Globus pallidus (tissue), 1 donor: ENCODE measurements around the gene ERI3.
A peak's percentile ranks its signal among the peaks of the same experiment; 100 is the strongest.

ENCODE experiments used
- DNase-seq: peaks from one replicate; pipeline ENCODE4 v3.0.0-alpha.2; 2015; ENCODE audit warnings: low spot score

Gene ERI3

DNA sequence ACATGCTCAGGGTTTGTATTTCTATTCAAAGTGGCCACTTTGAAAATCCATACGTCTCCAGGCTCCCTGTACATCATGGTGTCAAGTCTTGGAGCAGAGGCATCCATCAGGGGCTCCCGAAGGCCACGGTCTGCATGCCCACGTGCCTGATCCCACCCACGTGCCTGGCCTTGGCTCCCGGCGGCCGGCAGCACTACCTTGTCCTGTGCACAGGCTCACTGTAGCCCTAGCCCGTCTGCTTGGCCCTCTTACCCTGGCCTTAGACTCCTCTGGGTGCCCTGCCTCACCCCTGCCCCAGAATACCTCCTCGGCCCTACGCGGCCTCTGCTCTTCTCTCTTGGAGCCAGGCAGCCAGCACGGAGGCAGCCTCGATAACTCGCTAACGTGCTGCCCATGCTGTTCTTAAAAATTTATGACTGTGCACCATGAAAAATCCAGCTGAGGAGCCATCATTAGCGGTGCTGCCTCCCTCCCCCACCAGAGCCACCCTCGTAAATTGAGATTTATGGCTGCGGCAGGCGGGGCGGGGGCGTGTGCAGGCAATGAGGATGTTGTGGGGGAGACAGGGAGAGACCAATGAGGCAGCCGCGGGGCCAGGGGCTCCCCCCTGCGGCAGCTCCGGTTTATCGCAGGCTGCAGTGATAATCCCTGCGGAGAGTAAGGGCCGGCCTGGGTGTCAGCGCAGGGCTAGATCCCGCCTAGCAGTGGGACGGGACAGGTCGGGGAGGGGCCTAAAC is 117.2 kb downstream of the ERI3 start:
- DNase-seq: no peak

DNA sequence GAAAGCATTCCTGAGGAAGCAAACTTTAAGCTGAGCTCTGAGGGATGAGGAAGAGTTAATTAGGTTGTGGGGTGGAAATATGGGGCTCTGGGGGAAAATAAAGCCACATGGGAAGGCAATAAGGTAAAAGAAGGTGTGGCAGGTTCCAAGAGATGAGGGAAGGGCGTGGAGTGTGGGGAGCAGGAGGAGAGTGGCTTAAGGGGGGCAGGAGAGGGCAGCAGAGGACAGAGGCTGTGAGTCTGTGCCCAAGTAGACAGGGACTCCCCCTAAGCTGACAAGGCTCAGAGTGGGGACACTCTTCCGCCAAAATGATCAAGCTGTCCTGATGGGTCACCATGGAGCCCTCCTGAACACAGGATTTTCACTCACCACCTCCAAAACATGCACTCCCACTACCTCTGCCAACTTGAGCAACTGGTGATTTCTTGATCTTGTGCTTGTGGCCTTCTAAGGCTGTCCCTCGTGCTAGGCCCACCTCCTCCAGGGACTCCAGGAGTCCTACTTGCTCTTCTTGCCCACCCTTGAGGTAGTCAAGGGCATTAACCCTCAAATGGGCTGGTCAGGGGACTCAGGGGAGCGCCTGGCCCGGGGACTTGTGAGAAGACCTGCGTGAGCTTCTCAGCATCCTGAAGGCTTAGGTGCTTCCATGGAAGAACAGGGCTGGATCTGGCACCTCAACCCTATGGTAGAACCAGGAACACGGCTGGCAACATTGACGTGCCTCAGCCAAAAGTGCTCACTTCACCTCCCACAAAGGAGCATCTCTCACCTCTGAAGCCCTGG is 118.4 kb downstream of the ERI3 start:
- no peak for DNase-seq

DNA sequence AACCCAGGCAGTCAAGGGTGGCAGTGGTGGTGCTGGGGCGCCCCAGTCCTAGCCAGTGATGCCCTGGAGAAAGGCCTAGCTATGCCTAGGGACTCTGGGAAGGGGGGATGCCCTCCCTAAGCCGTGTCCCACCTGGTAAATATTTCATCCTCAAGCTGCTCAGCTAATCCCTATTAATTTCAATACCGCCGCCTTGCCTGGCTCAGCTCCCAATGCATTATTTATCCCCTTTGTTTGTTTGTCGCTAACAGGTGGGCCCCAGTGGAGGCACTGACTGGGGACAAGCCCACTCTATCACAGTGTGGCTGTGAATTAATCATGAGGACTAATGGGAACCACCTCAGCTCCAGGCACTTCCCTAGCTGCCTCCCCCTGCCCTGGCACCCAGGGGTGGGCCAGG is 119.2 kb downstream of the ERI3 start:
- no peak for DNase-seq

DNA sequence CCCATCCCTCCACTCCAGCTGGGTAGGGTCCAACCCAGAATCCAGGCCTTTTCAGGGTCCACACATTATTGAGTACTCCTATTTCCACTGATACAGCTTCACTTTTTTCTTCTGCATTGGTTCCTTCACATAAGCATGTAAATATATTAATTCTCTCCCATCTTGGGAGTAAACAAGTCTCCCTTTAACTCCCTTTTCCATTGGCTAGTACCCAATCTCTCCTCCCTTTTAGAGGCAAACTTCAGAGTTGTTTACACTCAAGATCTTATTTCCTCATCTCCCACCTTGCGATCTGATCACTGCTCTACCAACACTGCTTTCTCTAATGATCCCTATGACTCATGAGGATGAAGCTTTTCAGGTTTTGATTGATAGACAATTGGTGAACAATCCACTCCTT is 121.5 kb downstream of the ERI3 start:
- no peak for DNase-seq

DNA sequence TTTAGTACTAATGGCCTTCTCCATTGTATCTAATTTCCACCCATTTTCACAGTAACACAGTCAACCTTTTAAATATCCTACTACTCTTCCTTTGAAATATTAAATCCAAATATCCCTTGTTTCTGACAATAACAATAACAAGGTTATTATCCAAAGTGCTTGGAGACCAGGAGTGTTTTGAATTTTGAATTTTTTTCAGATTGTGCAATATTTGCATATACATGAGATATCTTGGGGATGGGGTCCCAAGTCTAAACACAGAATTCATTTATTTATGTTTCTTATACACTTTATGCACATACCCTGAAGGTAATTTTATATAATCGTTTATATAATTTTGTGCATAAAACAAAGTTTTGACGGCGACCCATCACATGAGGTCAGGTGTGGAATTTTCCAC is 124.3 kb downstream of the ERI3 start:
- DNase-seq: no peak

DNA sequence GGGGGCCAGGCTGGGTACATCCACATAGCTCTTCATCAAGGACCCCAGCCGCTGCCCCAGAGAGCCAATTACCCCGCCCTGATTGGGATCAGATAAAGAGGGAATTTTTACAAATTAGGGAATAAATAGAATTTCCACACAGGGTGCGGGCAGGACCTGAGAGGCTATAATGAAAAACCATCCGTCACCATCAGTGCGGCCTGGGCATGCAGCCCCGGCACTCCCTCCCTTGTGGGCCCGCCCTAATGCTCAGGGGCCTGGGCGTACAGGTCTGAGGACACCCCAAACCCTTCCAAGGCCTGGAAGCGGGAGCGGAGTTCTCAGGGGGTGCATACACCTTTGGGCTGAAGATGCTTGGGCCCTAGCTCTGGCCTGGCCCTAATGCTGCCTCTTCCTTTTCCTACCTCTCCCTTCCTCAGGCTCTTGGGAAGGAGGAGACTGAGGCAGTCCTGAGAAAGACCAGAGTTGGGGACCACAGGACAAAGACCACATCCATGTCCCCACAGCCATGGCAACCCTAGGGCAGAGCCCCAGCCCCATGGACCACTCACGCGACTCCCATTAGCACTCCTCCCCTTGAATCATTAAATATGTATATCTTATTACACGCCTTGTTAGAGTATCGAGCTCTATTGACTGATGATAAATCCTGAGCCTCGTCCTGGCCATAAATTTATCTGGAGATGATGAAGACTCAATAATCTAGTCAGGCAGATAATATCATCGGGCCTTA is 125.5 kb downstream of the ERI3 start:
- DNase-seq: no peak

DNA sequence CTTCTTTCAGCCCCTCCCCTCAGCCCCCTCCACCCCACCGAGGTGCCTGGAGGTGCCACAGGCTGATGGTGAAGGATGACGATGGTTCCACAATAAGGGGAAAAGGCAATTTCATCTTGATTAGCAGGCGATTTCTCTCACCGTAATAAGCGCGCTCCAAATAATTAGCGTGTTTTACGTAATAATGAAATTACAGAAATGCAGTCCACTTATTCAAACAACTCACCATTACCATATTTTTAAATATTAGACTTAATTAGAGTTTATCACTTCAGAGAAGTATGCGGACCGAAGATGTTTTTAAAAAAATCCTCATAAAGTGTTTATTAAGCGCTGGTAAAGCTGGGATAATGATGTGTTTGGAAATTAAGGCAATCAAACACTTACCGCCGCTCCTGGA is 126.8 kb downstream of the ERI3 start:
- no peak for DNase-seq

DNA sequence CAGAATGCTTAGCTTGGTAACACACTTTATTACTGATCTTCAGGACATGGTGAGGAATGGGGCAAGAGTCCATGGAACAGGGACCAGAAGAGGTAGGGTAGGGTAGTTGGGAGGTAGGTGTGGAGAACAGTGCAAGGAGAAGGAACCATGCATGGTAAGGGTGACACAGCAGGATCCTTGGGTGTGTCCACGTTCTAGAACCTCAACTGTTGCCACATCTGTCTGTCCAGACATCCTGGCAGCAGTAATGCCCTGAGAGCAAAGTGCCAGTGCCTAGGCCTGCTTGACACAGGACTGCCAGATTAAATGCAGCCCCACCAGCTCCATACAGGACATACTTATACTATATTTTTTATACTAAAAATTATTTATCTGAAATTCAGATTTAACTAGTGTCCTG is 127.8 kb downstream of the ERI3 start:
- DNase-seq: no peak

DNA sequence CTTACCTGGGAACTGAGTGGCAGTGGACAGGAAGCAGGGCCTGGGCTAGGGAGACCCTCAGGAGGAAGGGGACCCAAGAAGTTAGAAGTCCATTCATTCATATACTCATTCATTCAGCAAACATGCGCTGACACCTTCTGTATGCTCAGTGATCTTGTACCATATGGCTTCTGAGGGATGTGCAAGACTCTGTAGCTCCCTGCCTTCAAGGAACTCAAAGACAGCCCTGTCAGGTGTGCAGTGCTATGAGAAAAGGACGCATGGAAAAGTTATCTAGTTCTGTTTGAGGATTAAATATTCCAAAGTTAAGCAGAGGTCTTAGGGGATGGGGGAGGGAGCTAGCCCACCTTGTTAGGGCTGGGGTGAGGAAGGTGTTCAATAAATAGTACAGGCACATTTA is 129.3 kb downstream of the ERI3 start:
- DNase-seq: no peak

DNA sequence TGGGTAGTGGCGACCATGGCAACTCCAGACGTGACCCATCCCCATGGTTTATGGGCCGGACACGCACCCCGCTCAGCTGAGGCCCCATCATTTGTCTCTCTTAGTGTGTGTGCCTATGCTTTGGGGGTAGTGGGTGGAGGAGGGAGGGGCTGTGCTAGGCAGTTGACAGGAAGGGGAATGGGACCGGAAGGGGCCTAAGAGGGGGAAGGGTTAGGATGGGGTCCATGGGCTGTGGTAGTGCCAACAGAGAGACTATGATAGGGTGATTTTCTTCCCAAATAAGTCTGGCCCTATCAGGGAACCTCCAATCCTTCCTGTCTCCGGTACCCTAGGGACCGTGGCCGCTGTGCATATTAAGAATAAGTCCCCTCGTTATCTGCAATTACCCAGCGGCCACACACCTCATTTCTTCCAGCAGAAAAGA is 131.9 kb downstream of the ERI3 start:
- no peak for DNase-seq

DNA sequence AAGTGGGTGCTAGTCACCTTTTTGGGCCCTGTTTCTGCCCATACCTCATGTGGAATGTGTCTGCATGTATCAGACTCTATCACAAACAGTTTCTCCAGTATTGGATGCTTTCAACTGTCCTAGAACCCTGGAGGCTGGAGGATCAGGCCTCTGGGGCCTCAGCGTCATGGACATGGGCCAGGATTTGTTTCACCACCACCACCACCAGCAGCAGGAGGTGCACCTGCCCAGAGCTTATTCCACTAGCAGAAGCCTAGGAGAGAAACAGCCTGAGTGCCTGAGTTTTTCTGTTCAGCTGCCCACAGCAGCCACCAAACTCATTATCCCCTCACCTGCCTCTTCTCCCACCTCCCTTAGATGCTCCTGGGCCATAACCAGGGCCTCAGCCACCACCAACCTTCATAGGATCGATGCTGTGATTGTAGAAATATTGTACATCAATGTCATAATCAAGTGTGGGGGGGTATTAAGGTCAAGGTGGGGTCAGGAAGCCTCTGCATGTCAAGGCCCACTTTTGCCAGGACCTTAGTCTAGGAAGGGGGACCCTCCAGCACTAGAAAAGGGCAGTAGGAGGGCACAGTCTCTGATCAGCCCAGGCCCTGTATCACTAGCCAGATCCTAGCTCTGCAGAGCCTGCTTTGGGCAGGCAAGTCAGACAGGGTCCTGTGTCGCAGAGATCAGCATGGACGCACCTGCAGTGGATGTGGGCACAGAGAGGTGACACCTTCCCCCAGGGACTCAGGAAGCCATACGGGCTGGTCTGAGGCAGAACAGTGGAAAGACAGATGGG is 132.5 kb downstream of the ERI3 start:
- DNase-seq: no peak

DNA sequence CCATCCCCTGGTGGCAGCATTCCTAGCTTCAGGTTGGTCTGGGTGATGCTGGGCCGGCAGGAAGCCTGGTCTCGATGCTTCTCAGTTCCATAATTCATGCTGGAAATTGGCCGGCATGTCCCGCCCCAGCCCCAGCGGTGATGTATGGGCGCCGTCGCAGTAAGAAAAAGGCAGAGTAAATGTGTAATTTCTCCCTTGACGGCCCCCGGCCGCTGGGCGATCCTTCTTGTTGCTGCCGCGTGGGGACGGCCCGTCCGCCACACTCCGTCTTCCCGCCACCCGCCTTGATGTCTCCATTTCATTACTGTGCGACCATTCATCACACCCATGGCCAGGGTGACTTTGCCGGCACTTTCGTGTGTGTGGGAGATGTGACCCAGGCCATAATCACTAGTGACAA is 133.3 kb downstream of the ERI3 start:
- DNase-seq: no peak

DNA sequence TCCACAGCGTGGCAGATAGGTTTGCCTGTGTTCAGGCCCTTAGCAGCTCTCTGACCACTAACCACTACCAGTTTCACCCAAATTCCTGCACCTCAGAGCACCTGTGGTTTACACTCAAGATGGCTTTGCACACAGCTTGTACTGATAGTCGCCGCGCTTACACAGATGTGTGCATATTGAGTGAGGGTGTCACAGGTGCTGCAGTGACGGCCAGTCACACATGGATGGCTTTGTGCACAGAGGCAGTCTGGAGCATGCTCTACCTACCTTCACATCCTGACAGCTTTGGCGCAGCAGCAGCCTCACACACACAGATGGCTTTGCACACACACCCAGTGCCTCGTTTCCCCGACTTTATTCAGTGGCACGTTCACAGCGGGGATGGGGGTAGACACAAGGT is 134.3 kb downstream of the ERI3 start:
- DNase-seq: no peak

DNA sequence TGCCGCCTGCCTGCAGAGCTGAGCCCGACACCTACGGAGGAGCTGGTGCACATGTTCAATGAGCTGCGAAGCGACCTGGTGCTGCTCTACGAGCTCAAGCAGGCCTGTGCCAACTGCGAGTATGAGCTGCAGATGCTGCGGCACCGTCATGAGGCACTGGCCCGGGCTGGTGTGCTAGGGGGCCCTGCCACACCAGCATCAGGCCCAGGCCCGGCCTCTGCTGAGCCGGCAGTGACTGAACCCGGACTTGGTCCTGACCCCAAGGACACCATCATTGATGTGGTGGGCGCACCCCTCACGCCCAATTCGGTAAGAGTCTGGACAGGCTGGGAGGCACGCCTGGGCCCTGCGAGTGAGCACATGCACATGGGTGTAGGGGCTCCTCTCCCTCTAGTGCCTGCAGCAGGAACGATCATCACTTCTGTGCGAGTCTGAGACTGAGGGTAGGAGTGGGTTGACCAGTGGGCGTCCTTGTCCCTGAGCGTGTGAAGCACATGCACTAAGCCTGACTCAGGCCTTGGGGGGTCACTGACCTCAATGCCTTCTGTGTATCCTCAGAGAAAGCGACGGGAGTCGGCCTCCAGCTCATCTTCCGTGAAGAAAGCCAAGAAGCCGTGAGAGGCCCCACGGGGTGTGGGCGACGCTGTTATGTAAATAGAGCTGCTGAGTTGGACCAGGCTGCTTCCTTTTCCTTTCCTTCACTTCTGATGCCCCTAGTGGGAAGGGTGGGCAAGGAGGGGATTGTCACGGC is 134.9 kb downstream of the ERI3 start:
- DNase-seq: no peak

DNA sequence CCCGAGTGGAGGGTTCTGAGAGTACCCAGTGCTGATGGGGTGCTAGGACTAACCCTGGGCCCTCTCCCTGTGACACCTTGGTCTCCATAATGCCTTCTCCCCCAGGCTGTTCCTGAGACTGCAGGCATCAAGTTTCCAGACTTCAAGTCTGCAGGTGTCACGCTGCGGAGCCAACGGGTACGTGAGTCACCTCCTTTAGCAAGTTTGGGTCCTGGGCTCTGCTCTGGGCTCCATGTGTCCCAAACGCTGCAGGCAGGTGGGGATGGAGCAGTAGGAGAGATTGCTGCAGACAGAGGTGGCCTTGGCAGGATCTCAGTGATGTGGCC is 135.8 kb downstream of the ERI3 start:
- no peak for DNase-seq

DNA sequence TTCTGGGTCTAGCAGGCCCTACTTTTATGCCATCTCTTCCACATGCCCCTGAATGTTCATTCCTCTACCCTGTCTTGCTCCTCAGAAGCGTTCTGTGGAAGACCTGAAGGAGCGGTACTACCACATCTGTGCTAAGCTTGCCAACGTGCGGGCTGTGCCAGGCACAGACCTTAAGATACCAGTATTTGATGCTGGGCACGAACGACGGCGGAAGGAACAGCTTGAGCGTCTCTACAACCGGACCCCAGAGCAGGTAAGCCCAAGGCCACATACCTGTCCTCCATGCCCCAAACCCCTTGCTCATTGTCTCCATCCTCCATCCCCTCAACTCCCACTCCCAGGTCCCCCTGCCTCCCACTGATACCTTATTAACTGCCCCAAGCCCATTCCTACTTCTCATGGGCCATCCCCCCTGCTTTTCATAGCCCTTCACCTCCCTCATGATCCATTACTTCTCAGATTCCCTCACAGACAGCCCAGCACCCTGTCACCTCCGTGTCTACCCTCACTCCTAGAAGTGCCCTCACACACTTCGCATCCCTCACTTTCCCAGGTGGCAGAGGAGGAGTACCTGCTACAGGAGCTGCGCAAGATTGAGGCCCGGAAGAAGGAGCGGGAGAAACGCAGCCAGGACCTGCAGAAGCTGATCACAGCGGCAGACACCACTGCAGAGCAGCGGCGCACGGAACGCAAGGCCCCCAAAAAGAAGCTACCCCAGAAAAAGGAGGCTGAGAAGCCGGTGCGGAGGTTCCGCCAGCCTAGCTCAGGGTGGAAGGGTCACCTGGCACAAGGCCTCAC is 136.4 kb downstream of the ERI3 start:
- DNase-seq: no peak

DNA sequence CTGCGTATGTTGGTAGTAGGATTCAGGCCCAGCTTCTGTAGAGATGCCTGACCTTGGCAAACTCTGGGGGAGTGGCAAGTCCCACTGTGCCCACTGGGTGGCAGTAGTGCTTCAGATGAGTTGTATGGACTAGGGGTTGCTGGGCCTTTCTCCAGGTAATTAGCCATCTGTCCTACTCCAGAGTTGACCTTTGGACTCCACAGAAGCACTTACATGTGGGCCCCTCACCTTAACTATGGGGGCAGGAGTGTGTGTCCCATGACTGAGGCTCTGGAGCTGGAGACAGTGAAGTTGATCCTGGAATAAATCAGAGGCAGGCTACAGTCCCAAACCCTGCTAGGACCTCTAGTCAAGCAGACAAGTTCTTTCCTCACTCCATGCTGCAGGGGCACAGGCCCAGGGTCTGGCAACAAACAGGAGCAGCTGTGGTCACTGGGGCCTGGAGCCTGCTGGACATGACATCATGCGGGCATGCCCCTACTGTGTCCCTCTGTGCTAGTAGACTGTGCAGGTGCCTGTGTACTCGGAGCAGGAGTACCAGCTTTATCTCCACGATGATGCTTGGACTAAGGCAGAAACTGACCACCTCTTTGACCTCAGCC is 137.1 kb downstream of the ERI3 start:
- peak; percentile 73 for DNase-seq

DNA sequence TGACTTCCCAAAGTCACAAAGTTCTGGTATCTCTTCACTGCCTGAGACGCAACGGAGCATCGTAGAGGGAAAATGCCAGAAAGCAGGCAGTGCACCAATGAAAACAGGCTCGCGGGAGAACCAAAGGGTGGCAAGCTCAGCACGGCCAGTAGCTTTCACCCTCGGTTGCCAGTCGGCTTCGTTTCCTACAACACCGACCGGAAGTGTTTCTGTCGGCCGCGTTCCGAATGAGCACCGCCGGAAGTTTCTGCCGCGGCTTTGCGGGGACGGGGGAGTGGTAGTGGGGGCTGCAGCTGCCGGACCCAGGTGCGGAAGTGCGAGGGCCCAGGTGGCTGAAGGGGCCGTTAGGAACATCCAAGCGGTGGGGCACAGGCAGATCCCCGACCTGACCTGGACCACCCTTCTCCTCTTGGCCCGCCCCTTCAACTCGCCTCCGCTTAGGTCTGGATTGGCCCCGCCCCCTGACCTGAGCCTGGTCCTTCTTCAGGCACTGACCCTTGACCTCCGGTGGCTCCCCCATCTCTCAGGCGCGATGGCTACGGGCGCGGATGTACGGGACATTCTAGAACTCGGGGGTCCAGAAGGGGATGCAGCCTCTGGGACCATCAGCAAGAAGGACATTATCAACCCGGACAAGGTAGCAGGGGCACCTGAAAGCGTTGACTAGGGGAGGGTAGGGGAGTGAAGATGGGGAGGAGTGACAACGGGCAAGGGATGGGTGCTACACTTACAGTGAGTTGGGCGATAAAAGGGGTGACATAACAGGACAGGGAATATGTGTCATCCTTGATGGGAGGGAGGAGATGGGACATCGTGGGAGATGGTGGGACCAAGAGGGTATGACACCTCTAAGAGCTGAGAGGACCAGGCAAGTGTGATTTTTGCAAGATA is 141.6 kb downstream of the ERI3 start, which contains the start of gene DMAP1:
TSS of gene DMAP1 (plus strand) at position 250 of the 891 bp plus-strand sequence. CDS start at position 533, 283 bp downstream.
- peak; percentile 85 for DNase-seq
